BLaER1 (cell line): Measurements from ENCODE around the gene KAT7.
A peak's percentile ranks its signal among the peaks of the same experiment; 100 is the strongest.

ENCODE experiments used
- H3K27ac ChIP-seq: shearing (Covaris generic); formaldehyde crosslinking; 2 replicates; pipeline ENCODE4 v1.8.1; 2022
- H3K27me3 ChIP-seq: shearing (Covaris generic); formaldehyde crosslinking; 2 replicates; pipeline ENCODE4 v1.8.1; 2022
- H3K36me3 ChIP-seq: shearing (Covaris generic); formaldehyde crosslinking; 2 replicates; pipeline ENCODE4 v1.8.1; 2022
- H3K4me1 ChIP-seq: shearing (Covaris generic); formaldehyde crosslinking; 2 replicates; pipeline ENCODE4 v1.8.1; 2022
- H3K4me2 ChIP-seq: shearing (Covaris generic); formaldehyde crosslinking; 2 replicates; pipeline ENCODE4 v1.8.1; 2022
- H3K4me3 ChIP-seq: shearing (Covaris generic); formaldehyde crosslinking; 2 replicates; pipeline ENCODE4 v1.8.1; 2022
- H3K9ac ChIP-seq: shearing (Covaris generic); formaldehyde crosslinking; 2 replicates; pipeline ENCODE4 v1.8.1; 2022
- H3K9me3 ChIP-seq: shearing (Covaris generic); formaldehyde crosslinking; 2 replicates; pipeline ENCODE4 v1.8.1; 2022
- H4K20me1 ChIP-seq: shearing (Covaris generic); formaldehyde crosslinking; 2 replicates; pipeline ENCODE4 v1.8.1; 2022
- Cebpa-rat ChIP-seq: shearing (Covaris generic); IDR thresholded peaks from 2 replicates; pipeline ENCODE4 v1.8.1; 2022

KAT7 gene

DNA sequence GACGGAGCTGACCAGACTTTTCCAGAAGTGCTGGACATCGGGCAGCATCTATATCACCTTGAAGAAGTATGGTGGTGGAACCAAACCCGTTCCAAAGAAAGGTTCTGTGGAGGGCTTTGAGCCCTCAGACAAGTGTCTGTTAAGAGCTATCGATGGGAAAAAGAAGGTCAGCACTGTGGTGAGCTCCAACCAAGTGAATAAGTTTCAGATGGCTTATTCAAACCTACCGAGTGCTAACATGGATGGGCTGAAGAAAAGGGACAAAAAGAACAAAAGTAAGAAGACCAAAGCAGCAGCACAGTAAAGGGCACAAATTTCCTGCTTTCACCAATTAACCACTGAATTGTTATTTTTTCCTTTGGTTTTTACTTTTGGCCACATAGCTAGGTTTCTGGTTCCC is 6.9 kb downstream of the KAT7 start:
- Histone ChIP-seq H3K4me2 (no peak overlapping the region), H3K27me3 (no peaks in the 10 kb centered on the region), H3K27ac (no peak overlapping the region), H3K9ac (no peak overlapping the region), H3K9me3 (no peaks in the 10 kb centered on the region), H3K4me1 (peaks cover 4% of the 10 kb centered on the region), H3K36me3 (peaks cover 100% of the 10 kb centered on the region), H4K20me1 (peaks cover 100% of the 10 kb centered on the region), H3K4me3 (no peak overlapping the region)
- TF ChIP-seq Cebpa-rat = no peak

GRCh38 chr17:49798182-49798581 is 9.7 kb downstream of the KAT7 start:
- H3K4me2 ChIP-seq = no peak overlapping the region
- peaks cover 100% of the 10 kb centered on the region for H3K36me3 ChIP-seq
- peaks cover 97% of the 10 kb centered on the region for H4K20me1 ChIP-seq
- H3K4me3 ChIP-seq = no peak overlapping the region
- H3K9ac ChIP-seq = no peak overlapping the region
- H3K9me3 ChIP-seq = peaks cover 11% of the 10 kb centered on the region
- H3K4me1 ChIP-seq = no peaks in the 10 kb centered on the region
- no peak for TF ChIP-seq Cebpa-rat
- no peaks in the 10 kb centered on the region for H3K27me3 ChIP-seq
- no peak overlapping the region for H3K27ac ChIP-seq

- Histone ChIP-seq H3K4me1 (peaks cover 4% of the 10 kb centered on the region), H3K9ac (no peak overlapping the region), H3K27me3 (no peaks in the 10 kb centered on the region), H4K20me1 (peaks cover 91% of the 10 kb centered on the region), H3K9me3 (peaks cover 16% of the 10 kb centered on the region), H3K27ac (no peak overlapping the region), H3K4me2 (no peak overlapping the region), H3K4me3 (no peak overlapping the region), H3K36me3 (peaks cover 99% of the 10 kb centered on the region)
- TF ChIP-seq Cebpa-rat = no peak
These were observed 10.3 kb downstream of the KAT7 start for GRCh38 chr17:49798738-49799137.

- H3K9ac ChIP-seq = no peak overlapping the region
- peaks cover 81% of the 10 kb centered on the region for H4K20me1 ChIP-seq
- H3K27ac ChIP-seq = no peak overlapping the region
- H3K36me3 ChIP-seq = peaks cover 96% of the 10 kb centered on the region
- peaks cover 18% of the 10 kb centered on the region for H3K4me1 ChIP-seq
- no peaks in the 10 kb centered on the region for H3K9me3 ChIP-seq
- H3K4me2 ChIP-seq = no peak overlapping the region
- TF ChIP-seq Cebpa-rat = no peak
- H3K27me3 ChIP-seq = no peaks in the 10 kb centered on the region
- no peak overlapping the region for H3K4me3 ChIP-seq
These were observed 20.6 kb downstream of the KAT7 start for GRCh38 chr17:49809056-49809455.

GRCh38 chr17:49814781-49815529 is 26.5 kb downstream of the KAT7 start:
- H3K9ac ChIP-seq = no peak overlapping the region
- no peak for TF ChIP-seq Cebpa-rat
- H3K4me1 ChIP-seq = peaks cover 27% of the 10 kb centered on the region
- no peak overlapping the region for H3K27ac ChIP-seq
- no peak overlapping the region for H3K4me3 ChIP-seq
- no peak overlapping the region for H3K4me2 ChIP-seq
- peaks cover 97% of the 10 kb centered on the region for H3K36me3 ChIP-seq
- no peaks in the 10 kb centered on the region for H3K9me3 ChIP-seq
- H3K27me3 ChIP-seq = no peaks in the 10 kb centered on the region
- H4K20me1 ChIP-seq = peaks cover 79% of the 10 kb centered on the region

DNA sequence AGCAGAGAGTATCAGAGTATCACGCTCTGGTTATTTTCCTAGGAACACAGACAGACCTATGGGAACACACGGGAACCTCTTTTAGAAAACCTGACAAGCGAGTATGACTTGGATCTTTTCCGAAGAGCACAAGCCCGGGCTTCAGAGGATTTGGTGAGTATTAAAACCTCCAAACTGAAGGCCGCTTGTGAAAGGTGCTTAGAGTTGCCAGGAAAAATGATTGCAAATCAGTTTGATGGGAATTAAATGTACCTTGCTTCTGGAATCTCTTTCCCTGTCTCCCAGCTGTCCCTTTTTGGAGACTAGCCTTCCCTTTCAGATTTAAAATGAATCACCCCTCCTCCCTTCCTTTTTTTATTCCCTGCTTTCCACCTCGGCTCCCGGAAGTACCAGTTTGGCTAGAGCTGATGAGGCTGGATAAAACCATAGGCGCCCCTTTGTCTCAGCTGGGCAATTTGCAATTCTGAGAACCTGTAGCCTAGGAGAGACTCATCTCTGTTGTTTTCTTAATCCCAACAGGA is 27.3 kb downstream of the KAT7 start:
- Histone ChIP-seq H3K9ac (no peak overlapping the region), H3K4me2 (no peak overlapping the region)

DNA sequence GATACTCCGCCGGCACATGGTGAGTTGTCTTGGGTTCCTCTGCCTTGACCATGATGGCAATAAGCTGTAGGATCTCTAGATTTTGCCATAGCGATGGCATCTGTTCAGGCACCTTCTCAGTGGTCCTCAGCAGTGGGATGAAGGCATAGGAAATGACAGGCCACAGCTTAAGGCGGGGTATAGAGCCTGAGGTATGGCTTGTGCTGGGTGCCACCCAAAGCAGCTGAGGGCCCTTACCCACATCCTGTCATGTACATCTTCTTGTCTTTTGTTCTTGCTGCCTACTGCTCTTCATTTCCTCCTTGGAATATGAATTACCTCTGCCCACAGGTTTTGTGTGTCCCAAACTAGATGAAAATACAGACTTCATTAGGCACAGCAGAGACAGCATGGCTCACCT is 29.5 kb downstream of the KAT7 start:
- no peaks in the 10 kb centered on the region for H3K9me3 ChIP-seq
- peak overlapping the region; percentile 42 for H3K4me2 ChIP-seq
- TF ChIP-seq Cebpa-rat = no peak
- H3K36me3 ChIP-seq = peaks cover 100% of the 10 kb centered on the region
- no peak overlapping the region for H3K27ac ChIP-seq
- H4K20me1 ChIP-seq = peaks cover 81% of the 10 kb centered on the region
- H3K4me3 ChIP-seq = no peak overlapping the region
- H3K9ac ChIP-seq = peak overlapping the region; percentile 12; the same call in 1 of the 2 replicates
- H3K4me1 ChIP-seq = peaks cover 27% of the 10 kb centered on the region
- no peaks in the 10 kb centered on the region for H3K27me3 ChIP-seq

More for the DNA sequence above, 27.3 kb downstream of the KAT7 start:
- H4K20me1 ChIP-seq = peaks cover 81% of the 10 kb centered on the region
- H3K27ac ChIP-seq = no peak overlapping the region
- peaks cover 97% of the 10 kb centered on the region for H3K36me3 ChIP-seq
- H3K9me3 ChIP-seq = no peaks in the 10 kb centered on the region
- TF ChIP-seq Cebpa-rat = no peak
- peaks cover 27% of the 10 kb centered on the region for H3K4me1 ChIP-seq
- H3K27me3 ChIP-seq = no peaks in the 10 kb centered on the region
- H3K4me3 ChIP-seq = no peak overlapping the region

DNA sequence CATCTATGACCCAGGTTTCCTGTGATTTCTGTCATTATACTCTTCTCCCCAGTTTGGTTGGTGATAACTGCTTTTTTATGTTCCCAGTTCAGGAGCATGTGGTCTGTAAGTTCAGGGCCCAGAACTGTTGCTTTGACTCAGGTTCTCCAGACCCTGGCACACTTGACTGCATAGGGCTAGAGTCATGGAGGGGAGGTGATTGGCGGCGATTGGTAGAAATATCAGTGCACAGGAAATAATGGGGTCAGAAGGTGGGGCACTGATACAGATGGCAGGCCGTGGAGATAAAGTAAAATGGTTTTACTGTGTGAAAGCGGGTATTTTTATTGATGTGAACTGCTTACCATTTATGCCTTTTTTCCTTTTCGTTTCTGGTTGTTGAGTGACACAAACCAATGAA is 30.7 kb downstream of the KAT7 start:
- Histone ChIP-seq H3K9me3 (no peaks in the 10 kb centered on the region), H3K4me1 (peaks cover 27% of the 10 kb centered on the region), H3K36me3 (peaks cover 100% of the 10 kb centered on the region), H3K27me3 (no peaks in the 10 kb centered on the region), H3K4me2 (peak overlapping the region; percentile 8; the same call in 1 of the 2 replicates), H4K20me1 (peaks cover 74% of the 10 kb centered on the region), H3K4me3 (no peak overlapping the region), H3K27ac (no peak overlapping the region), H3K9ac (no peak overlapping the region)
- TF ChIP-seq Cebpa-rat = no peak

DNA sequence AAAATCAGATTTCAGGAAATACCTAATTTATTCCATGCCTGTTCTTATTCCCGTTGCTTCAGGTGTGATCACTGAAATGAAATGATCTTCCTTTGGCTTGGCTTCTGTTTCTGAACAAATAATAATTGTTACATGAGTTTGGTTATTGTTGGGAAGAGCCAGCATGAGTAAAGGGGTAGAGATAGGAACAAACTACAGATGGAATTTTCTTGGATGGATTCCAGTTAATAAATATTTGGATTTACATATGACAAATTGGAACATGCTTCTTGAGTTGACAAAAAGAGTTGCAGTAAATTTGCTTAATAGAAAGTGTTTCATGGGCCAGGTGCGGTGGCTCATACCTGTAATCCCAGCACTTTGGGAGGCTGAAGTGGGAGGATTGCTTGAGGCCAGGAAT is 31.2 kb downstream of the KAT7 start:
- Histone ChIP-seq H3K27me3 (no peaks in the 10 kb centered on the region), H3K4me1 (peaks cover 27% of the 10 kb centered on the region), H4K20me1 (peaks cover 73% of the 10 kb centered on the region), H3K4me3 (no peak overlapping the region), H3K9ac (no peak overlapping the region), H3K4me2 (no peak overlapping the region), H3K36me3 (peaks cover 100% of the 10 kb centered on the region), H3K27ac (no peak overlapping the region), H3K9me3 (no peaks in the 10 kb centered on the region)
- TF ChIP-seq Cebpa-rat = no peak

GRCh38 chr17:49820773-49821172 is 32.3 kb downstream of the KAT7 start:
- TF ChIP-seq Cebpa-rat = no peak
- Histone ChIP-seq H3K27ac (no peak overlapping the region), H3K9ac (no peak overlapping the region), H3K4me1 (peaks cover 27% of the 10 kb centered on the region), H4K20me1 (peaks cover 62% of the 10 kb centered on the region), H3K4me2 (no peak overlapping the region), H3K36me3 (peaks cover 100% of the 10 kb centered on the region), H3K27me3 (no peaks in the 10 kb centered on the region), H3K4me3 (no peak overlapping the region), H3K9me3 (no peaks in the 10 kb centered on the region)
